Measurements from ENCODE around the gene RARA. TPM values are rescaled to one million over a fixed set of nuclear protein-coding genes. Genes with fewer than 3 reads are reported as not detected.
"Not testable (repeated sequence)": the region's sequence is repeated elsewhere in the genome, so short reads cannot be mapped to it uniquely, and the experiment has no call there.

The RARA gene
- total RNA-seq, 4 donors from 2014 or later: 19.4 to 32.1 (median 28.3) TPM

DNA sequence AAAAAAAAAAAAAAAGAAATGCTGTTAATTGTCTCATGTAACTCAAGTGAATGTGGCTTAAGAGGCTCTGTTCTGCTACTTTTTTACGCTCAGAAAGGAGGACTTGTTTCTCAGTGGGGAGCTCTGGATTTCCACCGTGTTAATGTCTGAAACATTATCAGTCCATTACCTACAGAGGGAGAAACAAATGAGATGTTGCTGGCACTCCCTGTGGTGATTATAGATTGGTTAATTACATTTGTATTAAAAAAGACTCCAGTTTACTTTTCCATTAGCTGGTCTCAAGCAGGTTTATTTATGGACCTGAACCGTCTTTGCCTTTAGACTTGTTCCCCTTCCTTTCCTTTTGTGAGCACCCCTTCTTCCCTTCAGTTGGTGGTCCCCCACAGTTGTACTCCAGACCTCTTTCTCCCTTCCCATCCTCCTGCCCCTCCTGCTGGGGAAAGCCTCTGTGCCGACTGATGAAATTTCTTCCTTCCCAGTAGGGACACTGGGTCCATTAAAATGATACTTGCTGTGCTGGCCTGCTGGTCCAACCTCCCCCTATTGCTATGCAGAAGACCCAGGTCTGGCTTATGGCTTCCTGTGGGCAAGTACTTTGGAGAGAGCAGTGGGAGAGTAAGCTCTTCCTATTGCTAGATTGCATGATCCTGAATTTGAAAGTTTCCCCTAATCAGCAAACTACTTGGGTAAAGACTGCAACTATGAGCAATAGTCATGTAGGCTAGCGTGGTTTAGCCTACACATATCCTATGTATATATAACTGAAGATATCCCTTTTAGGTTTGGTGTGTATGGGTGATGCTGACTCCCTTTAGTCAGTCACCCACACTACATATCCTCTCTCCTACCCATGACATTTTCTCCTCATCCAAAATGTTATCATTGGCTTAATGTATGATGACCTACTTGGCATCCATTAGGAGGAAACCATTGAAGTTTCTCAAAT is 13.2 kb upstream of the RARA start:
- 92% methylated on average over 5 of the region's 5 CpGs for WGBS
- DNase-seq (ENCODE audit: low spot score in 2 of 2): no peak
- TF ChIP-seq, protein P1, sequence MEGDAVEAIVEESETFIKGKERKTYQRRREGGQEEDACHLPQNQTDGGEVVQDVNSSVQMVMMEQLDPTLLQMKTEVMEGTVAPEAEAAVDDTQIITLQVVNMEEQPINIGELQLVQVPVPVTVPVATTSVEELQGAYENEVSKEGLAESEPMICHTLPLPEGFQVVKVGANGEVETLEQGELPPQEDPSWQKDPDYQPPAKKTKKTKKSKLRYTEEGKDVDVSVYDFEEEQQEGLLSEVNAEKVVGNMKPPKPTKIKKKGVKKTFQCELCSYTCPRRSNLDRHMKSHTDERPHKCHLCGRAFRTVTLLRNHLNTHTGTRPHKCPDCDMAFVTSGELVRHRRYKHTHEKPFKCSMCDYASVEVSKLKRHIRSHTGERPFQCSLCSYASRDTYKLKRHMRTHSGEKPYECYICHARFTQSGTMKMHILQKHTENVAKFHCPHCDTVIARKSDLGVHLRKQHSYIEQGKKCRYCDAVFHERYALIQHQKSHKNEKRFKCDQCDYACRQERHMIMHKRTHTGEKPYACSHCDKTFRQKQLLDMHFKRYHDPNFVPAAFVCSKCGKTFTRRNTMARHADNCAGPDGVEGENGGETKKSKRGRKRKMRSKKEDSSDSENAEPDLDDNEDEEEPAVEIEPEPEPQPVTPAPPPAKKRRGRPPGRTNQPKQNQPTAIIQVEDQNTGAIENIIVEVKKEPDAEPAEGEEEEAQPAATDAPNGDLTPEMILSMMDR (IDR thresholded peaks at IDR 0.05): no peak
- no peak for TF ChIP-seq EP300 (IDR thresholded peaks at IDR 0.05)
- Histone ChIP-seq H3K27me3 (no peaks in the 10 kb centered on the region), H3K9me3 (no peaks in the 10 kb centered on the region), H3K27ac (no peak overlapping the region), H3K36me3 (no peaks in the 10 kb centered on the region), H3K4me1 (no peaks in the 10 kb centered on the region), H3K4me3 (no peak overlapping the region)

DNA sequence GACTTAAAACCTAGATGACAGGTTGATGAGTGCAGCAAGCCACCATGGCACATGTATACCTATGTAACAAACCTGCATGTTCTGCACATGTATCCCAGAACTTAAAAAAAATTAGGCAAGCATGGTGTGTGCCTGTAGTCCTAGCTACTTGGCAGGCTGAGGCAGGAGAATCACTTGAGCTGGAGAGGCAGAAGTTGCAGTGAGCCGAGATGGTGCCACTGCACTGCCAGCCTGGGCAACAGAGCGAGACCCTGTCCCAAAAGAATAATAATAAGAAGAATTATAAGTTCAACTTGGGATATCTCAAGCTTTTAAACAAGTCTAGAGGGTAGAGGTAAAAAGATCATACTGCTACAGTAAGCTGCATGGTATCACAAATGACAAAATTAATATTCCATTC is 11.5 kb upstream of the RARA start:
- no peak for DNase-seq (ENCODE audit: low spot score in 2 of 2)
- 95% methylated on average over 2 of the region's 2 CpGs for WGBS
- Histone ChIP-seq H3K27ac (no peak overlapping the region), H3K4me1 (no peaks in the 10 kb centered on the region), H3K27me3 (no peaks in the 10 kb centered on the region), H3K9me3 (no peaks in the 10 kb centered on the region), H3K36me3 (no peaks in the 10 kb centered on the region), H3K4me3 (no peak overlapping the region)
- TF ChIP-seq EP300 (IDR thresholded peaks at IDR 0.05): no peak

DNA sequence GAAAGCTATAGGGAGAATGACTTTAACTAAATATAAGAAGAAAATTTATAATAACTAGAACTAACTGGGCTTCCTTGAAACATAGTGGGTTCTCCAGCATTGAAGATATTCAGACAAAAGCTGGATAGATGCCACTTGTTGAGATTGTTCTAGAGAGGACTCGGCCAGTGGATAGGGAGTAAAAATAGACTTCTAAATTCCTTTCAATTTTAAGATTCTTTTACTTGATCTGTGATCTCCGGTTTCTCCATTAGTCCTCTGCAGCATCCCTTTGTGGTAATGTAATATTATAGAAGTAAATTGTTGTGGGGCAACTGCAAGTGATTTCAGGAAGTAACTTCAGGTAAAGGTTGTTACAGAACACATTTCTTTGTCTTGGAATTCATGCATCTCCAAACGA is 10.3 kb upstream of the RARA start:
- Histone ChIP-seq H3K4me3 (no peak overlapping the region), H3K9me3 (no peaks in the 10 kb centered on the region), H3K36me3 (no peaks in the 10 kb centered on the region), H3K27me3 (no peaks in the 10 kb centered on the region), H3K27ac (no peak overlapping the region), H3K4me1 (peaks cover 8% of the 10 kb centered on the region)
- DNase-seq (ENCODE audit: low spot score in 2 of 2): no peak
- TF ChIP-seq POLR2A (IDR thresholded peaks at IDR 0.05) (no peak), POLR2AphosphoS5 (IDR thresholded peaks at IDR 0.05) (no peak), EP300 (IDR thresholded peaks at IDR 0.05) (no peak)
- TF ChIP-seq, protein P1 (IDR thresholded peaks at IDR 0.05): no peak
- WGBS: 70% methylated on average over 3 of the region's 3 CpGs

DNA sequence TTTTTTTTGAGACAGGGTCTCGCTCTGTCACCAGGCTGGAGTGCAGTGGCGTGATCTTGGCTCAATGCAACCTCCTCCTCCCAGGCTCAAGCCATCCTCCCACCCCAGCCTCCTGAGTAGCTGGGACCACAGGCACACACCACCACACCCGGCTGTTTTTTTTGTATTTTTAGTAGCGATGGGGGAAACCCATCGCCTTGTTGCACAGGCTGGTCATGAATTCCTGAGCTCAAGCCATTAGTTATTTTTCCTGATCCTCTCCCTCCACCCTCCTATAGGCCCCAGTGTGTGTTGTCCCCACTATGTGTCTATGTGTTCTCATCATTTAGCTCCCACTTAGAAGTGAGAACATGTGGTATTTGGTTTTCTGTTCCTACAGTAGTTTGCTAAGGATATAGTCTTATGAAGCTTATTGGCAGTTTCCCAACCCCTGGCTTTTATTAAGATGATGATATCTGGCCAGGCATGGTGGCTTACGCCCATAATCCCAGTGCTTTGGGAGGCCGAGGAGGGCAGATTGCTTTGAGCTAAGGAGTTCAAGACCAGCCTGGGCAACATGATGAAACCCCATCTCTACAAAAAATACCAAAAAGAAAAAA is 9.7 kb upstream of the RARA start:
- not testable (repeated sequence) for H3K27ac ChIP-seq, H3K27me3 ChIP-seq, H3K4me3 ChIP-seq, H3K36me3 ChIP-seq, H3K9me3 ChIP-seq
- WGBS: 73% methylated on average over 7 of the region's 7 CpGs
- peak in 1 of 2 donors; percentile 55 for DNase-seq (ENCODE audit: low spot score in 2 of 2)
- H3K4me1 ChIP-seq: peaks cover 13% of the 10 kb centered on the region

DNA sequence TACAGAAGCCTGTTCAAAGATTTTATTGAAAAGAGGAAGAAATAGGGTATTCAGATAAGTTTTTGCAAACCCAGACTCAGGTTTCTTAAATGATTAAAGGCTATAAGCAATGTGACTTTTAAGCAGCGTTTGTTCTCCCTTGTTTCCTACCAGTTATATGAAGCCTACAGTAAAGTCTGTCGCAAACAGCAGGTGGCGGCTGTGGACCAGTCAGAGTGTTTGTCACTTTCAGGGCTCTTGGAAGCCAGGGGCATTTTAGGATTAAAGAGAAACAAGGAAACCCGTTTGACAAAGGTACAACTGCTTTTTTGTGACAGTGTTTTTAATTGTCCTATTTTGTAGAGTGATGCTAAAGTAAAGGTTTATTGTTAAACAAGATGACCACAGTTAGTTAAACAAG is 7.7 kb upstream of the RARA start:
- no peaks in the 10 kb centered on the region for H3K9me3 ChIP-seq
- DNase-seq (ENCODE audit: low spot score in 2 of 2): peak in 1 of 2 donors; percentile 77
- WGBS: 70% methylated on average over 4 of the region's 4 CpGs
- no peaks in the 10 kb centered on the region for H3K27me3 ChIP-seq
- no peak for TF ChIP-seq POLR2A (IDR thresholded peaks at IDR 0.05)
- TF ChIP-seq EP300 (IDR thresholded peaks at IDR 0.05): no peak
- TF ChIP-seq, protein P1 (IDR thresholded peaks at IDR 0.05): no peak
- TF ChIP-seq POLR2AphosphoS5 (IDR thresholded peaks at IDR 0.05): no peak
- no peak overlapping the region for H3K27ac ChIP-seq
- H3K4me3 ChIP-seq: no peak overlapping the region
- H3K36me3 ChIP-seq: no peaks in the 10 kb centered on the region
- peaks cover 25% of the 10 kb centered on the region for H3K4me1 ChIP-seq

DNA sequence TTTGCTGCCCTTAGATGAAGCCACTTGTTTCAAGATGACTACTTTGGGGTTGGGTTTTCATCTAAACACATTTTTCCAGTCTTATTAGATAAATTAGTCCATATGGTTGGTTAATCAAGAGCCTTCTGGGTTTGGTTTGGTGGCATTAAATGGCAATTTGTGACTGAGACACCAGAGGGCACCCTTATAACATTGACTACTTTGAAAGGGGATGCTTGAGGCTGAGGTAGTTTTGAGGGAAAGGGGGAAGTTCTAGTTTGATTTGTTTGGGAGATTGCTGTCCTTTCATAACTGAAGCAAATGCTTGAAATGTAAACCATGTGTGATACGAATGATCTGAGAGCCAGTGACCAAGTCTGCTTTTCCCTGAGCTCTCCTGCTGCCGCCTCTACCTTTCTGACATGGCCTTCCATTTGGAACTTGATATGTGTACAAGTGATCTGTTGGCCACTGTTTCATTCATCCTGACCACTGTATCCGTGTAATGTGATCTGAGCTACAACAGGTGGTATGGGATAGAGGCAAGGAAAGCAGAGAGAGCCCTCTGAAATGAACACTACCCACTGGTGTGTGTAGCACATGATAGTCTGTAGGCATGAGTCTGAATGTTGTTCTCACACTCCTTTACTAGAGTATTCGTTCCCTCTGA is 5.8 kb upstream of the RARA start:
- 36% methylated on average over 4 of the region's 4 CpGs for WGBS
- Histone ChIP-seq H3K36me3 (no peaks in the 10 kb centered on the region), H3K27ac (no peak overlapping the region), H3K4me1 (peaks cover 44% of the 10 kb centered on the region), H3K9me3 (no peaks in the 10 kb centered on the region), H3K4me3 (no peak overlapping the region), H3K27me3 (no peaks in the 10 kb centered on the region)
- no peak for TF ChIP-seq POLR2AphosphoS5 (IDR thresholded peaks at IDR 0.05)
- TF ChIP-seq, protein P1 (IDR thresholded peaks at IDR 0.05): peak; percentile 62 to 84
- DNase-seq (ENCODE audit: low spot score in 2 of 2): peak in 1 of 2 donors; percentile 44

Data from suprapubic skin (tissue), 4 donors.